Muscle of leg (tissue), 11 donors: ENCODE data around the gene TENT4B. TPM values are rescaled to one million over a fixed set of nuclear protein-coding genes. Genes with fewer than 3 reads are reported as not detected.

Experiments used
- DNase-seq: peaks from one replicate; pipeline ENCODE4 v3.0.0; 2013
- H3K27ac ChIP-seq: one replicate; pipeline ENCODE4 v1.5.1; 2013; ENCODE audit warnings: mild to moderate bottlenecking, low read length, control low read depth
- H3K27me3 ChIP-seq: one replicate; pipeline ENCODE4 v1.6.1; 2013; ENCODE audit warnings: low read length; ENCODE audit not compliant: control insufficient read depth, insufficient read depth
- H3K36me3 ChIP-seq: one replicate; pipeline ENCODE4 v1.6.1; 2013; ENCODE audit warnings: low read length; ENCODE audit not compliant: control insufficient read depth, insufficient read depth
- H3K4me1 ChIP-seq: one replicate; pipeline ENCODE4 v1.6.1; 2013; ENCODE audit warnings: low read length; ENCODE audit not compliant: control insufficient read depth, insufficient read depth
- H3K4me3 ChIP-seq: one replicate; pipeline ENCODE4 v1.5.1; 2013; ENCODE audit warnings: low read length, control low read depth
- H3K9me3 ChIP-seq: replicated peaks from 2 replicates; pipeline ENCODE4 v1.6.1; 2013; ENCODE audit warnings: low read depth, low read length; ENCODE audit not compliant: control insufficient read depth
- WGBS: methylation state at CpG from one replicate; pipeline ENCODE4 v1.1.5; 2013; ENCODE audit warnings: missing lambda C conversion rate; ENCODE audit not compliant: insufficient coverage; 5-methylcytosine and 5-hydroxymethylcytosine counted together
- polyA plus RNA-seq, 8 donors: library from polyadenylated mRNA; unstranded; fragments of 120-200 nt; gene quantifications; one replicate each; pipeline versions ENCODE4 v1.2.1 to v1.2.3, GENCODE V29; 2013; ENCODE audit warnings: inconsistent platforms in 1 of 8, low replicate concordance in 1 of 8; ENCODE audit not compliant: insufficient read length in 8 of 8, insufficient read depth in 1 of 8
- total RNA-seq: library from RNA; stranded (reverse); fragments of 120-200 nt; gene quantifications from one replicate; pipeline ENCODE4 v1.2.4, GENCODE V29; 2013

TENT4B gene
- total and polyA plus RNA-seq, 9 donors, result 5.2 to 7.7 (median 5.9) TPM

GRCh38 chr16:50263060-50263909 is 110.2 kb downstream of the TENT4B start:
- Histone ChIP-seq H3K4me3 (no peak overlapping the region), H3K36me3 (no peaks in the 10 kb centered on the region), H3K4me1 (peaks cover 51% of the 10 kb centered on the region), H3K27ac (no peak overlapping the region), H3K9me3 (no peaks in the 10 kb centered on the region), H3K27me3 (no peaks in the 10 kb centered on the region)
- no peak for DNase-seq
- WGBS, result 63% methylated on average over 16 of the region's 16 CpGs

GRCh38 chr16:50263940-50264929 is 111.1 kb downstream of the TENT4B start:
- Histone ChIP-seq H3K27me3 (no peaks in the 10 kb centered on the region), H3K27ac (no peak overlapping the region), H3K36me3 (no peaks in the 10 kb centered on the region), H3K9me3 (no peaks in the 10 kb centered on the region), H3K4me3 (no peak overlapping the region), H3K4me1 (peaks cover 50% of the 10 kb centered on the region)
- WGBS, result 80% methylated on average over 1 of the region's 8 CpGs
- no peak for DNase-seq

GRCh38 chr16:50265260-50265659 is 112.2 kb downstream of the TENT4B start:
- H3K9me3 ChIP-seq, result no peaks in the 10 kb centered on the region
- H3K4me1 ChIP-seq, result peaks cover 40% of the 10 kb centered on the region
- H3K36me3 ChIP-seq, result no peaks in the 10 kb centered on the region
- no peak overlapping the region for H3K27ac ChIP-seq
- no peaks in the 10 kb centered on the region for H3K27me3 ChIP-seq
- peak; percentile 30 for DNase-seq
- H3K4me3 ChIP-seq, result no peak overlapping the region
- no CpG with 5 or more reads among the region's 2 CpGs for WGBS

GRCh38 chr16:50265716-50266336 is 112.7 kb downstream of the TENT4B start:
- no peak for DNase-seq
- Histone ChIP-seq H3K36me3 (no peaks in the 10 kb centered on the region), H3K27me3 (no peaks in the 10 kb centered on the region), H3K9me3 (no peaks in the 10 kb centered on the region), H3K27ac (no peak overlapping the region), H3K4me1 (peaks cover 40% of the 10 kb centered on the region), H3K4me3 (no peak overlapping the region)
- WGBS, result 47% methylated on average over 5 of the region's 10 CpGs

- peaks cover 35% of the 10 kb centered on the region for H3K4me1 ChIP-seq
- 6% methylated on average over 16 of the region's 25 CpGs for WGBS
- peak; percentile 80 for DNase-seq
- no peaks in the 10 kb centered on the region for H3K9me3 ChIP-seq
- no peaks in the 10 kb centered on the region for H3K27me3 ChIP-seq
- peak within 1 kb of the TSS; percentile 12 for H3K4me3 ChIP-seq
- no peaks in the 10 kb centered on the region for H3K36me3 ChIP-seq
- peak within 1 kb of the TSS; percentile 38 for H3K27ac ChIP-seq
Observed at GRCh38 chr16:50266337-50267091, 113.4 kb downstream of the TENT4B start, which contains the start of gene ADCY7. Gene ADCY7 (plus strand): TSS chr16:50266551. CDS start chr16:50288180, 21,629 bp downstream.

- H3K27me3 ChIP-seq, result no peaks in the 10 kb centered on the region
- 63% methylated on average over 3 of the region's 8 CpGs for WGBS
- no peaks in the 10 kb centered on the region for H3K36me3 ChIP-seq
- H3K9me3 ChIP-seq, result no peaks in the 10 kb centered on the region
- no peak overlapping the region for H3K4me3 ChIP-seq
- H3K27ac ChIP-seq, result no peak overlapping the region
- peaks cover 32% of the 10 kb centered on the region for H3K4me1 ChIP-seq
- DNase-seq, result no peak
Observed at GRCh38 chr16:50267151-50267631, 114.1 kb downstream of the TENT4B start.

- no peak for DNase-seq
- 11% methylated on average over 1 of the region's 3 CpGs for WGBS
- Histone ChIP-seq H3K9me3 (no peaks in the 10 kb centered on the region), H3K36me3 (no peaks in the 10 kb centered on the region), H3K27ac (no peak overlapping the region), H3K4me1 (peaks cover 32% of the 10 kb centered on the region), H3K27me3 (no peaks in the 10 kb centered on the region), H3K4me3 (no peak overlapping the region)
Observed at GRCh38 chr16:50267651-50268050, 114.5 kb downstream of the TENT4B start.

- DNase-seq, result no peak
Observed at GRCh38 chr16:50268352-50268751, 115.2 kb downstream of the TENT4B start.

GRCh38 chr16:50269061-50269705 is 116.1 kb downstream of the TENT4B start:
- Histone ChIP-seq H3K36me3 (no peaks in the 10 kb centered on the region), H3K9me3 (no peaks in the 10 kb centered on the region), H3K4me1 (peaks cover 34% of the 10 kb centered on the region), H3K27me3 (no peaks in the 10 kb centered on the region), H3K4me3 (no peak overlapping the region), H3K27ac (no peak overlapping the region)
- WGBS, result 86% methylated on average over 11 of the region's 13 CpGs
- no peak for DNase-seq

More at GRCh38 chr16:50268352-50268751, 115.2 kb downstream of the TENT4B start:
- H3K36me3 ChIP-seq, result no peaks in the 10 kb centered on the region
- H3K27me3 ChIP-seq, result no peaks in the 10 kb centered on the region
- no peak overlapping the region for H3K27ac ChIP-seq
- H3K4me1 ChIP-seq, result peaks cover 32% of the 10 kb centered on the region
- H3K4me3 ChIP-seq, result no peak overlapping the region
- 80% methylated on average over 4 of the region's 5 CpGs for WGBS
- H3K9me3 ChIP-seq, result no peaks in the 10 kb centered on the region
